Osteoblast (primary cell): ENCODE data around the gene ABCC3. TPM values are rescaled to one million over a fixed set of nuclear protein-coding genes. Genes with fewer than 3 reads are reported as not detected.
"Not testable (repeated sequence)": the region's sequence is repeated elsewhere in the genome, so short reads cannot be mapped to it uniquely, and the experiment has no call there.

Experiments used
- DNase-seq: peaks from one replicate; pipeline ENCODE4 v3.0.0; 2011; ENCODE audit warnings: low spot score, mixed read lengths; ENCODE audit not compliant: insufficient read length; ENCODE audit errors: missing footprints
- H2AFZ ChIP-seq: 2 replicates; pipeline ENCODE4 v1.6.0; 2011; ENCODE audit warnings: mild to moderate bottlenecking, low read length
- H3K27ac ChIP-seq: 2 replicates; pipeline ENCODE4 v1.5.1; 2011; ENCODE audit warnings: mild to moderate bottlenecking, low read depth, low read length, moderate library complexity
- H3K27me3 ChIP-seq: 2 replicates; pipeline ENCODE4 v1.6.0; 2012; ENCODE audit warnings: mild to moderate bottlenecking, control low read depth, inconsistent platforms, low read length, moderate library complexity; ENCODE audit not compliant: insufficient read depth
- H3K36me3 ChIP-seq: 2 replicates; pipeline ENCODE4 v1.5.1; 2011; ENCODE audit warnings: mild to moderate bottlenecking, low read length, control low read depth, moderate library complexity; ENCODE audit not compliant: insufficient read depth
- H3K4me1 ChIP-seq: 2 replicates; pipeline ENCODE4 v1.5.1; 2011; ENCODE audit warnings: mild to moderate bottlenecking, low read length, control low read depth, moderate library complexity; ENCODE audit not compliant: insufficient read depth
- H3K4me2 ChIP-seq: 2 replicates; pipeline ENCODE4 v1.6.0; 2011; ENCODE audit warnings: mild to moderate bottlenecking, low read length; ENCODE audit not compliant: insufficient read depth
- H3K4me3 ChIP-seq: fragments of 200-600 bp; sonication (generic); 3 replicates; pipeline ENCODE4 v1.5.1; 2012; ENCODE audit warnings: mild to moderate bottlenecking, low read length, inconsistent platforms; ENCODE audit not compliant: insufficient read depth
- H3K79me2 ChIP-seq: 2 replicates; pipeline ENCODE4 v1.6.0; 2012; ENCODE audit warnings: mild to moderate bottlenecking, low read length, control low read depth, inconsistent platforms; ENCODE audit not compliant: insufficient read depth
- H3K9me3 ChIP-seq: 2 replicates; pipeline ENCODE4 v1.5.1; 2011; ENCODE audit warnings: low read depth, low read length, control low read depth
- H4K20me1 ChIP-seq: 2 replicates; pipeline ENCODE4 v1.6.0; 2012; ENCODE audit warnings: mild to moderate bottlenecking, low read length, control low read depth; ENCODE audit not compliant: insufficient read depth
- CTCF ChIP-seq: IDR thresholded peaks from 2 replicates; pipeline ENCODE4 v1.5.1; 2011; ENCODE audit warnings: mild to moderate bottlenecking, low read depth, low read length, moderate library complexity; ENCODE audit errors: extremely low read depth
- total RNA-seq: library from RNA; depleted of rRNA; stranded (reverse); fragments of >200 nt; gene quantifications from 2 replicates; pipeline ENCODE4 v1.2.3, GENCODE V29; 2012

Gene ABCC3
- total RNA-seq, 1 donor, result 28.6 TPM

DNA sequence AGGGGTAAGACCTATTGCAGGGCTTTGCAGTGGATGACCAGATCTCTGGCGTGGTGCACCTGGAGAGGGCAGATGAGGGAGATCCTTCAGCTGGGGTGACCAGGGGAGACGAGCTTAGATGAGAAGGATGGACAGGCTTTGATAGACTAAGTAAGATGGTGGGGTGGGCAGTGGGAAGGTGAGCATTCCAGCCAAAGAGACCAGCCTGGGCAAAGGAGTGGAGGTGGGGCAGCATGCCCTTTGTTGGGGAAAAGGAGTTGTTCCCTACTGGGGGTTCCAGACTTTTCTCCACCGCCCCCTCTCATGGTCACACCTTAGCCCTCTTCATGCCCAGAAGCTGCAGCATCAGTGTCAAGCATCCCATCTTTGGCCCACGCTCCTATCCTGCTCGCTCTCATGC lies 45.4 kb downstream of the ABCC3 start:
- TF ChIP-seq CTCF, result no peak
- no peaks in the 10 kb centered on the region for H3K9me3 ChIP-seq
- H3K27ac ChIP-seq, result no peak overlapping the region
- H4K20me1 ChIP-seq, result no peaks in the 10 kb centered on the region
- H3K79me2 ChIP-seq, result no peaks in the 10 kb centered on the region
- no peaks in the 10 kb centered on the region for H3K27me3 ChIP-seq
- H3K4me1 ChIP-seq, result peaks cover 10% of the 10 kb centered on the region
- H3K4me2 ChIP-seq, result no peak overlapping the region
- DNase-seq, result no peak
- H3K36me3 ChIP-seq, result peaks cover 5% of the 10 kb centered on the region
- no peak overlapping the region for H3K4me3 ChIP-seq
- no peak overlapping the region for H2AFZ ChIP-seq

- DNase-seq, H3K27ac ChIP-seq, H4K20me1 ChIP-seq, H3K9me3 ChIP-seq, H3K79me2 ChIP-seq, H3K36me3 ChIP-seq, H3K4me3 ChIP-seq, H3K4me1 ChIP-seq, H3K27me3 ChIP-seq: not testable (repeated sequence)
- Histone ChIP-seq H2AFZ (peak overlapping the region; percentile 89), H3K4me2 (peak overlapping the region; percentile 68)
These were observed 46.0 kb downstream of the ABCC3 start for GRCh38 chr17:50680543-50681262.

GRCh38 chr17:50681263-50682200 lies 46.9 kb downstream of the ABCC3 start:
- H3K9me3 ChIP-seq, result no peaks in the 10 kb centered on the region
- TF ChIP-seq CTCF, result peak; percentile 75
- no peaks in the 10 kb centered on the region for H4K20me1 ChIP-seq
- H3K79me2 ChIP-seq, result no peaks in the 10 kb centered on the region
- H3K27me3 ChIP-seq, result no peaks in the 10 kb centered on the region
- peaks cover 15% of the 10 kb centered on the region for H3K4me1 ChIP-seq
- H3K4me2 ChIP-seq, result peak overlapping the region; percentile 68
- H2AFZ ChIP-seq, result peak overlapping the region; percentile 89
- no peak overlapping the region for H3K4me3 ChIP-seq
- H3K36me3 ChIP-seq, result peaks cover 5% of the 10 kb centered on the region
- no peak overlapping the region for H3K27ac ChIP-seq
- DNase-seq, result peak; percentile 96

DNA sequence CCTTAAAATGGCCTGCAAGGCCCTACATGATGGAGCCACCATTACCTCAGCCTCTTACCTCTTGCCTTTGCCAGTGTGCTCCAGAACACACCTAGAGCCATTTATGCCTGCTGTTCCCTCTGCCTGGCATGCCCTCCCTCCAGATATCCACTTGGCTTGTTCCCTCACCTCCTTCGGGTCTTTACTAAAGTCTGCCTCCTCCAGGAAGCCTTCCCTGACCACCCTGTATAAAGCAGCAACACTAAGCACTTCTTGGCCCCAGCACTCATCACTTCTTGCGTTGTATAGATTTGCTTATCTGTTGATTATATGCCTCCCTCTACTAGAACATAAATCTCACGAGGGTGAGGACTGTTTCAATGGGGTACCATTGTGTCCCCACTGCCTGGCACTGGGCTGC lies 47.8 kb downstream of the ABCC3 start:
- no peak for DNase-seq
- no peak overlapping the region for H3K27ac ChIP-seq
- H2AFZ ChIP-seq, result no peak overlapping the region
- peaks cover 24% of the 10 kb centered on the region for H3K4me1 ChIP-seq
- peaks cover 5% of the 10 kb centered on the region for H3K36me3 ChIP-seq
- H3K79me2 ChIP-seq, result no peaks in the 10 kb centered on the region
- no peaks in the 10 kb centered on the region for H3K27me3 ChIP-seq
- no peak for TF ChIP-seq CTCF
- H4K20me1 ChIP-seq, result no peaks in the 10 kb centered on the region
- H3K4me3 ChIP-seq, result no peak overlapping the region
- H3K9me3 ChIP-seq, result no peaks in the 10 kb centered on the region
- no peak overlapping the region for H3K4me2 ChIP-seq
